HG03571 (cell line): ENCODE data around the gene SPTA1.
"Not testable (repeated sequence)": the region's sequence is repeated elsewhere in the genome, so short reads cannot be mapped to it uniquely, and the experiment has no call there.

ENCODE experiments used
- ATAC-seq: cut with Tn5 transposase; IDR thresholded peaks from one replicate; pipeline ENCODE4 v1.9.1; 2021; ENCODE audit not compliant: unreplicated experiment

Gene SPTA1

GRCh38 chr1:158686111-158687009 is at the start of gene SPTA1:
SPTA1 (minus strand) TSS chr1:158686715; CDS start chr1:158686517, 198 bp downstream.
- no peak for ATAC-seq

DNA sequence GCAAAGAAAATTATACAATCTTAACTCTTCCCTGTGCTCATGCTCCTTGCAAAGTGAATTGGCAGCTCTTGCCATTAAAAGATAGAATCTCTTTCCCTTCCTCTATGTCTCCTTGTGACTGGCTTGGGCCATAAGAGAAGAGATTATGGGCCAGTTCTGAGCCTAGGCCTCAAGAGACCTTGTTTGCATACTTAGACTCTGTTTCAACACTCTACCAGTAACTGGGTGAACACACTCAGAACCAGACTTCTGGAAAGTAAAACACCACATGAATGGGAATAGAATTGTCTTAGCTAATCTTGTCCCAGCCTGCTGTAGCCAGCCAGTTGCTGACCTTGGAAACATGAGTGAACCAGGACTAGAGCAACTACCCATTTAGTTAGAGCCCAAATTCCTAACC is 49.3 kb upstream of the SPTA1 start:
- no peak for ATAC-seq

- no peak for ATAC-seq
Observed at GRCh38 chr1:158732524-158732923, 46.0 kb upstream of the SPTA1 start.

- no peak for ATAC-seq
Observed at GRCh38 chr1:158731707-158732106, 45.2 kb upstream of the SPTA1 start.

- no peak for ATAC-seq
Observed at GRCh38 chr1:158730453-158730852, 43.9 kb upstream of the SPTA1 start.

- ATAC-seq = no peak
Observed at GRCh38 chr1:158728510-158729225, 42.2 kb upstream of the SPTA1 start.

DNA sequence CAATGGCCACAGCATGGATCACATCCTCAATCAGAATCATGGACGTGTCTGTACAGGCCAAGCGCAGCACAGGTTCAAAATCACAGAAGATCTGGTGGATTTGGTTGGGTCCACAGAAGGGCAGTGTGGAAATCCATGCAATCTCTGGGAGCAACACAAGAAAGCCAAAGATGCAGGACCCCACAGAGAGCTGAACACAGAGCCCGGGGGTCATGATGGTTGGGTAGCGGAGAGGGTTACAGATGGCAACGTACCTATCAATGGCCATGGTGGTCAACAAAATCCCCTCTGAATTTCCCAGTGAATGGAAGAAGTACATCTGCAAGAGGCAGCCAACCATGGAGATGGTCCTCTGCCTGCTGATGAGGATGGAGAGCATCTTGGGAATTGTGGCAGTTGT is 37.9 kb upstream of the SPTA1 start:
- ATAC-seq = no peak

DNA sequence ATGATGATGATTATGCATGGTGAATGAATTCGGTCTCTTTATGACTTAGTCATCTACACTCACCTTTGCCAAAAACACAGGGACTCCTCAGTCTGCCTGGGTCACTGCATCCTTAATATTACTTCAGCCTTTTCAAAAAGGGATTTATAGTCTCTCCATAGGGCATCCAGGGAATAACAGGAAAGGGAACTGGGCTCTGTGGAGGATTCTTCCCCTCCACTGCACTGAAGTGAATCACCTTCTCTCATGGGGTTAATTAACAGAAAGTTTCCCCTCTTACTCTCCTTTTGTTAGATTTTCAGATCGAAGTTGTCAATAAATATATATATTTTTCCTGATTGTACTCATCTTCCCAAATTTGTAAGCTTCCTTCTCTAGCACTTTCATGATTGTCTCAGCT is 34.1 kb upstream of the SPTA1 start, which contains the start of gene OR6K3:
TSS of gene OR6K3 (minus strand) at position 101 of the 400 bp plus-strand sequence. CDS start 2,605 bp downstream, outside the sequence.
- no peak for ATAC-seq

GRCh38 chr1:158719664-158720063 is 33.1 kb upstream of the SPTA1 start:
- ATAC-seq = no peak

GRCh38 chr1:158717344-158717743 is 30.8 kb upstream of the SPTA1 start:
- no peak for ATAC-seq

- peak; percentile 54 for ATAC-seq
Observed at GRCh38 chr1:158716335-158716734, 29.8 kb upstream of the SPTA1 start.

DNA sequence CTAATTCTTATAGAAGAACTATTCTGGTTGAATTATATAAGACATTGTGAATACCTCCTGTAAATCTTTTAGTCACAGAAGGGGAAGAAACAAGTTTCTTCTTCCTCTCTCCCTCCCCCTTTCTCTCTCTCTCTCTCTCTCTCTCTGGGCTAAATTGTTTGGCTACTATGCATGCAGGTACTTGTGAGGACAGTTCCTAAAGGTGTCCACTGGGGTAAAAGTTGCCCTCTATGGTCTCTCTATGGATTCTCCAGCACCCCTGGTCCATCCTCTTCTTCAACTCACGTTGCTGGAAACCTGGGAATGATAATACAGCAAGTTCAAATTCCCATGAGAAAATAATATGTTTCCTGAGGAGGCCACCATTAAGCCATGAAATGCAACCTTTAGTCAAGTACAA is 28.2 kb upstream of the SPTA1 start:
- no peak for ATAC-seq

DNA sequence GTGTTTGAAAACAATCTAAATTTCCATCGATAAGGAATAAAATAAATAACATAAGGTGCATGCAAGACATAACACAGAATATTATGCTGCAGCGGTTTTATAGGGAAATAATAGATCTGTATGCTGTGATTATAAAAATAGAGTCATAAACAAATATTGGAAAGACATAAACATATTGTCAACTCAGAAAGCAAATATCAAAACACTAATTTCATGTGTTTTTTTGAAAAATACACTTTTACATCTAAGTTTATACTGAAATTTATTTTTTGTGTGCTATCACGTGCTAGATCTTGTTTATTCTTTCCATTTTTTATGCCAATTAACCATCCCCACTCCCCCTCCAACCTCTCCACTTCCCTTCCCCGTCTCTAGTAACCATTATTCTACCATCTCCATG is 24.6 kb upstream of the SPTA1 start:
- no peak for ATAC-seq

DNA sequence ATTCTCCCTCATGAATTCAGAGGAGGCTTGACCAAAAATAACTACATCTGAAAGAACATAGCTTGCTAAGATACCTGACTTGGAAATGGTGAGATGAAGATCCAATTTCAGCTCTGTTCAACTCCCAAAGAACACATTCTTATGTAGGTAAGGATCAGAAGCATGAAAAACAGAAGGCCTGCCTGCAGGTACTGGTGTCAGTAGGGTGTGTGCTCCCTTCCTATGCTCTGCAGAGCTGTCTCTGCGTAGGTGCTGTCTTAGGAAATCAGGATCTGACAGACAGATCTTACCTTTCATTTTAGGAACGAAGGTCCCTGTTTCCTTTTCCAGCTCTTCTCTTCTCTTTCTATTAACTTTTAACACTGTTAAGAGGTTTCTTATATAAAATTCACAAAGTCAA is 19.6 kb upstream of the SPTA1 start:
- ATAC-seq = no peak

- no peak for ATAC-seq
Observed at GRCh38 chr1:158700552-158700951, 14.0 kb upstream of the SPTA1 start, which contains the start of gene OR6K2. OR6K2 (minus strand) TSS chr1:158700652; CDS start chr1:158700652, 0 bp downstream.

DNA sequence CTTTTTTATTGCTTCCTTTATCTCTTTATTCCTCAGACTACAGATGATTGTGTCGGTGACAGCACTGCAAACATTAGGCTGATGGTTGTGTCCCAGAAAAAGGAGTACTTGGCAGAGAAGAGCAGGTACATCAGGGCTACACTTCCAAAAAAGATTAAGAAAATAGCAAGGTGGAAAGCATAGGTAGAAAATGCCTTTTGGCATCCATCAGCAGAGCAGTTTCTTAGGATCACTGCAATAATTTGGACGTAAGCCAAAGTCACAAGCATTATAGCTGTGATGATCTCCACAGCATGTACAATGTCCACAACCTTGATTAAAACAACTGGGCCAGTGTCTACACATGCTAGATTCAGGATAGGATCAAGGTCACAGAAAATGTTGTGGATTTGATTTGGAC is 8.1 kb upstream of the SPTA1 start:
- ATAC-seq = no peak

GRCh38 chr1:158692356-158692755 is 5.8 kb upstream of the SPTA1 start:
- no peak for ATAC-seq

DNA sequence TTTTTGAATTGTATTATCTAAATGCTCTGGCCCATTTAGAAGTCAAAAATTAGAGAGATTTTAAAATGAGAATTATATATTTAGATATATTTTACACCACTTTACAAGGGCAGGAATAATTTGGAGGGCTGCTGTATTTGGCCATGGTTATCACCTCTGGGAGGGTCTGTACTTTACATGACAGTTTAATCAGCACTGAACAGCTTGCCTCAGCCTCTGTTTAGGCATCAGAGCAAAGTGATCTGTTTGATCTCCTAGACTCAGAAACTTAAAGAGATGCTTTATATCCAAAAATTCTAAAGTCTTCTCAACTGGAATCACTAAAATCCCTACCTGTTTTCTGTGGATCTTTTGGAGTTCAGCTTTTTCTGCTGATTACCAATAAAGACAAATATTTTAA is 5.4 kb upstream of the SPTA1 start:
- ATAC-seq = no peak

GRCh38 chr1:158691149-158691548 is 4.6 kb upstream of the SPTA1 start:
- not testable (repeated sequence) for ATAC-seq

DNA sequence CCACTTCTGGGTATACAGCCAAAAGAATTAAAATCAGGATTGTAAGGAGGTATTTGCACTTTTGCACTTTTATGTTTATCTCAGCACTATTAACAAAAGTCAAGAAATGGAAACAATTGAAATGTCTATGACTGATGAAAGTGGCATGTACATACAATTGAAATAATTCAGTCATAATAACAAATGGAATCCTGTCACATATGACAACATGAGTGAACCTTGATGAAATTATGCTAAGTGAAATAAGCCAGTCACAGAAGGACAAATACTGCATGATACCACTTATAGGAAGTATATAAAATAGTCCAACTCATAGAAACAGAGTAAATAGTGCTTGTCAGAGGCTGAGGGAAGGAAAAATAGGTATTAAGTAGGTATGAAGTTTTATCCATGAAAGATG is 3.4 kb upstream of the SPTA1 start:
- ATAC-seq = no peak

DNA sequence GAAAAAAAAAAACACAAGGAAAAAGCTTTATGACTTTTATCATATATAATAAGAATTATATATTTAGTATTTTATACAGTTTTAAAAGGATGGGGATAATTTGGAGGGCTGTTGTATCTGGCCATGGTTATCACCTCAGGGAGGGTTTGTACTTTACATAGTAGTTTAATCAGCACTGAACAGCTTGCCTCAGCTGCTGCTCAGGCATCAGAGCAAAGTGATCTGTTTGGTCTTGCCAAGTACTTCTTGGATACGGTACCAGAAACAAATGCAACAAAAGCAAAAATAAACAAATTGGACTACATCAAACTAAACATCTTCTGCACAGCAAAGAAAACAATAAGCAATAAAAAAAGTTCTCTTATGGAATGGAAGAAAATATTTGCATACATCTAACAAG is 2.6 kb upstream of the SPTA1 start:
- no peak for ATAC-seq

GRCh38 chr1:158688343-158688742 is 1.8 kb upstream of the SPTA1 start:
- not testable (repeated sequence) for ATAC-seq
